Heart right ventricle (tissue), 16 donors: Measurements from ENCODE around the gene ANO10. TPM values are rescaled to one million over a fixed set of nuclear protein-coding genes. Genes with fewer than 3 reads are reported as not detected.
"Not testable (repeated sequence)": the region's sequence is repeated elsewhere in the genome, so short reads cannot be mapped to it uniquely, and the experiment has no call there.

ENCODE experiments used
- ATAC-seq, 8 donors: fragments of 200-7000 bp; cut with Tn5 transposase; one replicate each; pipeline ENCODE4 v1.9.1; 2020; ENCODE audit warnings: mild to moderate bottlenecking in 8 of 8, moderate library complexity in 8 of 8, moderate number of reproducible peaks in 1 of 8
- DNase-seq, 2 donors: peaks; one replicate each; pipeline ENCODE4 v3.0.0-alpha.2; 2020
- H3K27ac ChIP-seq, 10 donors: fragments of 200-600 bp; sonication (generic) in 2 of 10; one replicate each; pipeline versions ENCODE4 v1.5.0 to v1.8.0; 2020 to 2022; ENCODE audit warnings: mild to moderate bottlenecking in 3 of 10
- H3K27me3 ChIP-seq, 7 donors: fragments of 200-600 bp; one replicate each; pipeline ENCODE4 v1.8.0; 2021 to 2022; ENCODE audit warnings: mild to moderate bottlenecking in 2 of 7
- H3K36me3 ChIP-seq, 9 donors: fragments of 200-600 bp; sonication (generic) in 1 of 9; one replicate each; pipeline versions ENCODE4 v1.5.0 to v1.8.0; 2020 to 2022; ENCODE audit warnings: mild to moderate bottlenecking in 2 of 9
- H3K4me1 ChIP-seq, 9 donors: fragments of 200-600 bp; sonication (generic) in 1 of 9; one replicate each; pipeline versions ENCODE4 v1.5.0 to v1.8.0; 2020 to 2022; ENCODE audit warnings: mild to moderate bottlenecking in 4 of 9
- H3K4me3 ChIP-seq, 10 donors: fragments of 200-600 bp; sonication (generic) in 2 of 10; one replicate each; pipeline versions ENCODE4 v1.5.0 to v1.8.0; 2020 to 2022; ENCODE audit warnings: mild to moderate bottlenecking in 7 of 10, moderate library complexity in 2 of 10
- H3K9me3 ChIP-seq, 11 donors: fragments of 200-600 bp in 10 of 11; sonication (generic) in 2 of 11; one replicate each; pipeline versions ENCODE4 v1.5.0 to v1.8.0; 2013 to 2022; ENCODE audit warnings: mild to moderate bottlenecking in 2 of 11, control low read depth in 1 of 11, moderate library complexity in 1 of 11
- CTCF ChIP-seq, 9 donors: fragments of 200-600 bp; sonication (generic) in 2 of 9; IDR thresholded peaks; one replicate each; pipeline versions ENCODE4 v1.5.0 to v1.8.0; 2021 to 2022; ENCODE audit warnings: antibody characterized with exemption in 9 of 9, mild to moderate bottlenecking in 5 of 9, moderate library complexity in 1 of 9
- WGBS, 2 donors: extraction: QIAGEN DNeasy Blood & Tissue Kit; methylation state at CpG; one replicate each; pipeline ENCODE4 v1.1.7; 2013; ENCODE audit warnings: inconsistent platforms in 1 of 2; 5-methylcytosine and 5-hydroxymethylcytosine counted together
- intact Hi-C, 10 donors: fragments of 100-400 bp; cut with DNase I; formaldehyde crosslinking; loops; one replicate each; pipeline versions ENCODE4 v1.11.1 to v1.14.2; 2022
- polyA plus RNA-seq, 2 donors: library from polyadenylated mRNA; stranded (reverse); fragments of 200-250 nt; gene quantifications; one replicate each; pipeline ENCODE4 v1.2.3, GENCODE V29; 2013
- total RNA-seq, 10 donors: library from RNA; stranded (reverse); fragmentation: NEBNext Ultra II Directional in 3 of 10; extraction: Animal tissue kit (Norgen Biotek cat#: 25700) in 3 of 10; gene quantifications; one replicate each; pipeline versions ENCODE4 v1.2.1 to v1.2.4, GENCODE V29; 2021 to 2023
- donor health status: Arrhythmogenic right ventricular cardiomyopathy.
- donor health status: ischemic (EF 13 %, LVEDD 7.1; RV severe dilation, severe dysfunction).
- donor health status: healthy with polysubstance abuse.
- donor health status: DM: no; HTN: yes; CAD: no.
- donor health status: DM: no; HTN: no; CAD: no.
- donor health status: ischemic (EF 25% LVEDD 6.9; RV normal size, moderate dysfunction).
- donor health status: ischemic (EF 25% LVEDD 5.7; RV mildly dilated, moderate dysfunction).
- donor health status: healthy.
- donor health status: DM: yes; HTN: yes; CAD: no.
- donor health status: Ischemic cardiomyopathy.
- donor health status: ischemic (EF 35%, LVEDD 5.7; RV mildly dilated, moderate dysfunction).
- donor health status: nonischemic (EF 11% LVEDD 7.7; RV severe dilation, severe dysfunction).
- donor health status: DM: yes; HTN: yes; CAD: no.
- donor health status: PGD.
- donor health status: ischemic (EF 29% LVEDD 5.4; RV normal size, mild dysfunction).
- donor health status: nonischemic (EF 23%, LVEDD 6.1; RV moderate dilation, normal function).

ANO10 gene
- total and polyA plus RNA-seq, 12 donors: 7.1 to 24.2 (median 13.3) TPM

GRCh38 chr3:43558171-43558570 is 63.6 kb downstream of the ANO10 start:
- Histone ChIP-seq H3K27ac (no peak overlapping the region), H3K4me3 (no peak overlapping the region), H3K9me3 (no peaks in the 10 kb centered on the region), H3K4me1 (no peaks in the 10 kb centered on the region), H3K27me3 (no peaks in the 10 kb centered on the region), H3K36me3 (peaks cover 0 to 51% (median 10%) of the 10 kb centered on the region in 9 donors)
- ATAC-seq: no peak
- no peak for TF ChIP-seq CTCF (IDR thresholded peaks at IDR 0.05)
- WGBS, 2 donors: 70 to 71% methylated on average over 1 of the region's 1 CpG
- no peak for DNase-seq
- intact Hi-C loops: loop anchor here in 1 of 10 donors (10.0 kb wide), 1 partner anchor 197 kb away; no protein-coding TSS in a partner anchor

- WGBS, 2 donors: 90 to 95% methylated on average over 4 of the region's 4 CpGs
- DNase-seq (no peak), ATAC-seq (no peak)
- H3K9me3 ChIP-seq: peaks cover 0 to 11% (median 0%) of the 10 kb centered on the region in 11 donors
- peaks cover 0 to 51% (median 7%) of the 10 kb centered on the region in 9 donors for H3K36me3 ChIP-seq
- no peaks in the 10 kb centered on the region for H3K4me1 ChIP-seq
- no peak overlapping the region for H3K27ac ChIP-seq
- H3K4me3 ChIP-seq: no peak overlapping the region
- intact Hi-C loops: loop anchor here in 6 of 10 donors (10.0 kb wide), 4 partner anchors 195 to 225 kb away; no protein-coding TSS in a partner anchor
- TF ChIP-seq CTCF (IDR thresholded peaks at IDR 0.05): no peak
- H3K27me3 ChIP-seq: no peaks in the 10 kb centered on the region
Measured at GRCh38 chr3:43549626-43550290, 72.1 kb downstream of the ANO10 start.

- DNase-seq, H3K4me3 ChIP-seq, H3K4me1 ChIP-seq, H3K27me3 ChIP-seq, H3K27ac ChIP-seq: not testable (repeated sequence)
- peak; percentile 43 to 75 (median 64) for TF ChIP-seq CTCF (IDR thresholded peaks at IDR 0.05)
- peaks cover 0 to 19% (median 0%) of the 10 kb centered on the region in 9 donors for H3K36me3 ChIP-seq
- peaks cover 0 to 11% (median 0%) of the 10 kb centered on the region in 11 donors for H3K9me3 ChIP-seq
- WGBS, 2 donors: 96 to 99% methylated on average over 3 of the region's 3 CpGs
- intact Hi-C loops: loop anchor here (1.0 to 10.0 kb wide), 7 partner anchors 201 to 655 kb away; no protein-coding TSS in a partner anchor
- ATAC-seq: peak in 4 of 8 donors; percentile 43 to 60 (median 55)
Measured at GRCh38 chr3:43544277-43544676, 77.5 kb downstream of the ANO10 start.

- H3K27me3 ChIP-seq: no peaks in the 10 kb centered on the region
- 78 to 92% methylated on average over 4 of the region's 4 CpGs for WGBS, 2 donors
Measured at GRCh38 chr3:43542328-43543043, 79.3 kb downstream of the ANO10 start.

More at GRCh38 chr3:43542328-43543043, 79.3 kb downstream of the ANO10 start:
- intact Hi-C loops: loop anchor here in 8 of 10 donors (5.0 to 10.0 kb wide), 4 partner anchors 202 to 655 kb away; no protein-coding TSS in a partner anchor
- H3K4me3 ChIP-seq: no peak overlapping the region
- no peak overlapping the region for H3K27ac ChIP-seq
- H3K4me1 ChIP-seq: no peaks in the 10 kb centered on the region
- ATAC-seq: no peak
- peaks cover 0 to 11% (median 0%) of the 10 kb centered on the region in 11 donors for H3K9me3 ChIP-seq
- DNase-seq: no peak
- H3K36me3 ChIP-seq: peaks cover 0 to 8% (median 0%) of the 10 kb centered on the region in 9 donors
- TF ChIP-seq CTCF (IDR thresholded peaks at IDR 0.05): no peak
